ENCODE results near the gene FXR2.

FXR2 gene

GRCh38 chr17:7572588-7573323 lies 41.9 kb downstream of the FXR2 start (continued):
- TF ChIP-seq ZNF501 (tag by site-specific recombination; IDR thresholded peaks at IDR 0.05) (peak; percentile 72), ZNF843 (tag by site-specific recombination; IDR thresholded peaks at IDR 0.05) (0 out of 2 replicates have a peak, but pooled peaks have one; percentile 21), ZNF571 (tag by site-specific recombination; IDR thresholded peaks at IDR 0.05) (no peak), ZNF239 (tag by site-specific recombination; IDR thresholded peaks at IDR 0.05) (no peak), ZNF223 (tag by site-specific recombination; IDR thresholded peaks at IDR 0.05) (peak; percentile 57; the same call in 1 of the 2 replicates), ZNF280C (tag by site-specific recombination; IDR thresholded peaks at IDR 0.05) (no peak), ZNF266 (tag by site-specific recombination; IDR thresholded peaks at IDR 0.05; ENCODE audit: low read depth) (no peak), PRDM10 (tag by site-specific recombination; IDR thresholded peaks at IDR 0.05) (no peak), ZNF530 (tag by site-specific recombination; IDR thresholded peaks at IDR 0.05; ENCODE audit: low read depth) (no peak), ZNF184 (tag by site-specific recombination; IDR thresholded peaks at IDR 0.05) (no peak), ZNF585B (tag by site-specific recombination; IDR thresholded peaks at IDR 0.05) (peak; percentile 4; the same call in 1 of the 2 replicates), ZNF2 (tag by site-specific recombination; IDR thresholded peaks at IDR 0.05) (no peak), ZNF394 (tag by site-specific recombination; IDR thresholded peaks at IDR 0.05; ENCODE audit: borderline replicate concordance) (peak; percentile 55), GLI2 (tag by site-specific recombination; IDR thresholded peaks at IDR 0.05; ENCODE audit: borderline replicate concordance, low read depth) (no peak), PBX3 (CRISPR knock-in tag; IDR thresholded peaks at IDR 0.05) (peak; percentile 100), HOXC10 (CRISPR knock-in tag; IDR thresholded peaks at IDR 0.05) (0 out of 2 replicates have a peak, but pooled peaks have one; percentile 37), PRDM2 (tag by site-specific recombination; IDR thresholded peaks at IDR 0.05; ENCODE audit: borderline replicate concordance) (0 out of 2 replicates have a peak, but pooled peaks have one; percentile 17), ZNF18 (tag by site-specific recombination; IDR thresholded peaks at IDR 0.05) (no peak), ZNF580 (tag by site-specific recombination; IDR thresholded peaks at IDR 0.05) (no peak; the same call in none of the 2 replicates), KLF7 (tag by site-specific recombination; IDR thresholded peaks at IDR 0.05; ENCODE audit: borderline replicate concordance) (peak; percentile 60; the same call in 1 of the 2 replicates), ZNF350 (tag by site-specific recombination; IDR thresholded peaks at IDR 0.05) (no peak), ZBTB6 (tag by site-specific recombination; IDR thresholded peaks at IDR 0.05) (no peak)
